Head of caudate nucleus (tissue), 42 donors: ENCODE measurements around the gene CACNA1A.
"Not testable (repeated sequence)": the region's sequence is repeated elsewhere in the genome, so short reads cannot be mapped to it uniquely, and the experiment has no call there.

Experiments used
- DNase-seq, 42 donors: peaks; one replicate each; pipeline versions ENCODE4 v3.0.0 to v3.0.0-alpha.2; 2020 to 2021; ENCODE audit warnings: mixed read lengths in 7 of 42
- intact Hi-C: fragments of 100-400 bp; cut with DNase I; formaldehyde crosslinking; loops from one replicate; pipeline ENCODE4 v1.15.0; 2022

Gene CACNA1A

DNA sequence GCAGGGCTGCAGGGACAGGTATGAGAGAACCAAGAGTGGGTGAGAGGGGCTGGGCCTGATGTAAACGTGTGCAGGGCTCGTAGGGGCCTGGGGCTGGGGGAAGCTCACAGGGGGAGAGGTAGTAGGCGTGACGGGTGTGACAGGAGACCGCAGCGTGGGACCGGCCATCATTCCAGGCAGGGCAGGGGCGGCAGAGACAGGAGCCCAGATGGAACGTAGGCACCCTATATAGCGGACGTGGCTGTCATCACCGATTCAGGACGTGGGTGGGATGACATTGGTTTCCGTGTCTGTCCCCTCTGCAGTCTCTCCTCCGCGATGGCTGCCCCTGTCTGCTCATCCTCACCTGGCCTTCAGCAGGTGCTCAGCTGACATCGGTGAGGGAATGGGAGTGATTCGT, 307.6 kb downstream of the CACNA1A start:
- no peak for DNase-seq
- intact Hi-C loops: no loop called here

DNA sequence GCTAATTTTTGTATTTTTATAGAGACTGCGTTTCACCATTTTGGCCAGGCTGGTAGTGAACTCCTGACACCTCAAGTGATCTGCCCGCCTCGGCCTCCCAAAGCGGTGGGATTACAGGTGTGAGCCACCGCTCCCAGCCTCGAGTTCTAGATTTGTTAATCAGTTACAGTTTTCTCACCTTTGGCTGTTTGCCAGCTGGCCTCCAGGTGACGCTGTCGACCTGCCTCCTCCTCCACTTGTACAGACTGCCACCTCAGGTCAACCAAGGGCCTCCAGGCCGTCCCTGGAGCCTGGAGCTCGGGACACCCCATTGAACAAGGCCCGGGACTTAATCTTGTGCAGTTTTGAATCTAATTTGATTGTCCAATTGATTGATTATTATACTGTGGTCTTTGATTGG, 310.6 kb downstream of the CACNA1A start:
- intact Hi-C loops: no loop called here
- DNase-seq: no peak

DNA sequence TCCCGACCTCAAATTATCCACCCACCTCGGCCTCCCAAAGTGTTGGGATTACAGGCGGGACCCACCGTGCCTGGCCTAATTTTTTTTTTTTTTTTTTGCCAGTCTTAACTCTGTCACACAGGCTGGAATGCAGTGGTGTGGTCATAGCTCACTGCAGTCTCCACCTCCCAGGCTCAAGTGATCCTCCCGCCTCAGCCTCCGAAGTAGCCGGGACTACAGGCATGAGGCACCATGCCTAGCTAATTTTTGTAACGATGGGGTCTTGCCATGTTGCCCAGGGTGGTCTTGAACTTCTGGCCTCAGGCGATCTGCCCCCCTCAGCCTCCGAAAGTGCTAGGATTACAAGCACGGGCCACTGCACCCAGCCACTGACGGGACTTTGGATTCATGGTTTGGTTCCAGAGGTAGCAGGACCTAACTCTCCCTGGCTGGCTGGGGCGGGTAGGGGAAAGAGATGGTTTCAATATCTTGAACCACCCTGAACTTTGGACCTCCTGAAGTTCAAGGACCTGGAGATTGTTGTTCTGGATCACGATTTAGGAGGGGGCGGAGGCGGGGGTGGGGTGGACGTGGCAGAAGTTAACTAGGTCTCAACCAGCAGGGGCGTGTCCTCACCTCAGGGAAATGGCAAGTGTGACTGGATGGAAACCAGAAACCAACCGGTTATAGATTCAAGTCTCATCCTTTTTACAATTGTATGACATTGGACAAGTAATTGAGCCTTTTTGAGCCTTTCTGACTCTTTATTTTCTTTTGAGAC, 315.3 kb downstream of the CACNA1A start:
- DNase-seq: no peak
- intact Hi-C loops: no loop called here

DNA sequence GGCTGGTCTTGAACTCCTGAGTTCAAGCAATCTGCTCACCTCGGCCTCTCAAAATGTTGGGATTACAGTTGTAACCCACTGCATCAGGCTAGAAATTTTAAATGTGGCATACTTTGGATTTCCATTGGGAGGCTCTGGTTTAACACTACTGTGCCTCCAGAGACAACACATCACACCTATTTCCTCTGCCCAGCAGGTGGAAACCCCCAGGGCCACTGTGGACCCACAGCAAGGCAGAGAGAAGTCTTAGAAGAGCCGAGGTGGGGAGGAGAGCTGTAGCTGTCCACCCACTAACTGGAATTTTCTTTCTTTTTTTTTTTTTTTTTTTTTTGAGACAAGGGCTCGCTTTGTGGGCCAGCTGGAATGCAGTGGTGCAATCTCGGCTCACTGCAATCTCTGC, 316.7 kb downstream of the CACNA1A start:
- no peak for DNase-seq
- intact Hi-C loops: no loop called here

DNA sequence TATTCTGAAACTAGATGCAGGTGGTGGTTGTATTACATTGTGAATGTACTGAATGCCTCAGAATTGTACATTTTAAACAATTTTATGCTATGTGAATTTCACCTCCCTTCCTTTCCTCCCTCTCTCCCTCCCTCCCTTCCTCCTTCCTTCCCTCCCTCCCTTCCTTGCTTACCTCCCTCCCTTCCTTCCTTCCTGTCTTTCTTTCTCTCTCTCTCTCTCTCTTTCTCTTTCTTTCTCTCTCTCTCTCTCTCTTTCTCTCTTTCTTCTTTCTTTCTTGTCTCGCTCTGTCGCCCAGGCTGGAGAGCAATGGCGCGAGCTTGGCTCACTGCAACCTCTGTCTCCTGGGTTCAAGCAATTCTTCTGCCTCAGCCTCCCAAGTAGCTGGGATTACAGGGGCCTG, 318.9 kb downstream of the CACNA1A start:
- intact Hi-C loops: no loop called here
- no peak for DNase-seq

DNA sequence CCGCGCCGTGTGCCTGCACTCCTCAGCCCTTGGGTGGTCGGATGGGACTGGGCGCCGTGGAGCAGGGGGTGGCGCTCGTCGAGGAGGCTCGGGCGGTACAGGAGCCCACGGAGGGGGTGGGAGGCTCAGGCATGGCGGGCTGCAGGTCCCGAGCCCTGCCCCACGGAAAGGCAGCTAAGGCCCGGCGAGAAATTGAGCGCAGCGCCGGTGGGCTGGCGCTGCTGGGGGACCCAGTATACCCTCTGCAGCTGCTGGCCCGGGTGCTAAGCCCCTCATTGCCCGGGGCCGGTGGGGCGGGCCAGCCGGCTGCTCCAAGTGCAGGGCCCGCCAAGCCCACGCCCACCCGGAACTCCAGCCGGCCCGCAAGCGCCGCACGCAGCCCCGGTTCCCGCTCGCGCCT, 319.6 kb downstream of the CACNA1A start:
- intact Hi-C loops, DNase-seq: not testable (repeated sequence)

DNA sequence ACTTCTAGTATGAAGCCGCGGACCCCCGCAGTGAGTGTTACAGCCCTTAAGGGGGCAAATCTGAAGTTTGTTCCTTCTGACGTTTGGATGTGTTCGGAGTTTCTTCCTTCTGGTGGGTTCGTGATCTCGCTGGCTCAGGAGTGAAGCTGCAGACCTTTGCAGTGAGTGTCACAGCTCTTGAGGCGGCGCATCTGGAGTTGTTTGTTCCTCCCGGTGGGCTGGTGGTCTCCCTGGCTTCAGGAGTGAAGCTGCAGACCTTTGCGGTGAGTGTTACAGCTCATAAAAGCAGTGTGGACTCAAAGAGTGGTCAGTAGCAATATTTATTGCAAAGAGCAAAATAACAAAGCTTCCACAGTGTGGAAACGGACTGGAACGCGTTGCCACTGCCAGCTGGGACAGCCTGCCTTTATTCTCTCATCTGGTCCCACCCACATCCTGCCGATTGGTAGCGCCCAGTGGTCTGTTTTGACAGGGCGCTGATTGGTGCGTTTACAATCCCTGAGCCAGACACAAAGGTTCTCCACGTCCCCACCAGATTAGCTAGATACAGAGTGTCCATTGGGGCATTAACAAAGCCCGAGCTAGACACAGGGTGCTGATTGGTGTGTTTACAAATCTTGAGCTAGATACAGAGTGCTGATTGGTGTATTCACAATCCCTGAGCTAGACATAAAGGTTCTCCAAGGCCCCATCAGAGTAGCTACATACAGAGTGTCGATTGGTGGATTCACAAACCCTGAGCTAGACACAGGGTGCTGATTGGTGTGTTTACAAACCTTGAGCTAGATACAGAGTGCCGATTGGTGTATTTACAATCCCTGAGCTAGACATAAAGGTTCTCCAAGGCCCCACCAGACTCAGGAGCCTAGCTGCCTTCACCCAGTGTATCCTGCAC, 320.3 kb downstream of the CACNA1A start:
- peak in 9 of 42 donors; percentile 22 to 60 (median 41) for DNase-seq
- intact Hi-C loops: not testable (repeated sequence)

DNA sequence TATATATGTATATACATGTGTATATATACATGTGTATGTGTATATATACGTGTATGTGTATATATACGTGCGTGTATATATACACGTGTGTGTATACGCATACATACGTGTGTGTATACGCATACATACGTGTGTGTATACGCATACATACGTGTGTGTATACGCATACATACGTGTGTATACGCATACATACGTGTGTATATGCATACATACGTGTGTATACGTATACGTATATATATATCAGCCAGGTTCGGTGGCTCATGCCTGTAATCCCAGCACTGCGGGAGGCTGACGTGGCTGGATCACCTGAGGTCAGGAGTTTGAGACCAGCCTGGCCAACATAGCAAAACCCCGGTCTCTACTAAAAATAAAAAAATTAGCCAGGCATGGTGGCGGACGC, 321.4 kb downstream of the CACNA1A start:
- intact Hi-C loops, DNase-seq: not testable (repeated sequence)

DNA sequence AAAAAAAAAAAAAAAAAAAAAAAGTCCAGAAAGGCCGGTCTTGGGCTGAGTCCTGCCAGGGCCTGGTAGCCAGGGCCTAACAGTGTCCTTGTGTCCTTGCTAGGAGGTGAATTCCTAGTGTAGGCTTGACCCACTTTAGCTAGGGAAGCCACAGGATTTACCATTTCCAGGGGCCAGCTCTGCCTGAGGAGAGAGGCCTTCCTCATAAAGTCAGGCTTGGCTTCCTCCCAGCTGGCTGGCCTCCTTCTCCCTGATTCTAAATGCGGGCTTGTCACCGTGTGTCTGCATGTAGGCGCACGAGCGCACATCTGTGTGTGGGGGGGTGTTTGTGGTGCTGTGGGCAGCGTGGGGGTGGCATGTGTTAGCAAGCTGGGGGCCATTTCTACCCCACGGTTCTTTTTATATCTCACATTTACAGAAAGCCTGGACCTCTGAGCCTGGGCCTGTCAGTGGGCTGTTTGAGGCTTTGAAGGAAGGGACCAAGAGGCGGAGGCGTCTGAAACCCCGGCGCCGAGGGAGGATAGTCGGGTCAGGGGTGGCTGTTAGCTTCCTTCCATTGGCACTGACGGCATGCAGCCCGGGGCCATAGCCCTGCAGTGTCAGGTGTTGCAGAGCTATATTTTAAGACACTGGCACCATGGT, 324.4 kb downstream of the CACNA1A start:
- peak in 40 of 42 donors; percentile 32 to 75 (median 54) for DNase-seq
- intact Hi-C loops: no loop called here

DNA sequence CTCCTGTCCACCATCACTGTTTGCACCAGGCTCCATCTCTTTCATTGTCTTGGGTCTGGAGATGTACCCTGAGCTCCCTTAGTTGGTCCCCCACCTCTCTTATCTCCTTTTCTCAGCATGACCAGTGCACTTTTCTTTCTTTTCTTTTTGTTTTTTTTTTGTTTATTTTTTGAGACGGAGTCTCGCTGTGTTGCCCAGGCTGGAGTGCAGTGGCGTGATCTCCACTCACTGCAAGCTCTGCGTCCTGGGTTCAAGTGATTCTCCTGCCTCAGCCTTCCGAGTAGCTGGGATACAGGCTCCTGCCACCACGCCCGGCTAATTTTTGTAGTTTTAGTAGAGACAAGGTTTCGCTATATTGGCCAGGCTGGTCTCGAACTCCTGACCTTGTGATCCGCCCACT, 328.0 kb downstream of the CACNA1A start:
- DNase-seq, intact Hi-C loops: not testable (repeated sequence)

DNA sequence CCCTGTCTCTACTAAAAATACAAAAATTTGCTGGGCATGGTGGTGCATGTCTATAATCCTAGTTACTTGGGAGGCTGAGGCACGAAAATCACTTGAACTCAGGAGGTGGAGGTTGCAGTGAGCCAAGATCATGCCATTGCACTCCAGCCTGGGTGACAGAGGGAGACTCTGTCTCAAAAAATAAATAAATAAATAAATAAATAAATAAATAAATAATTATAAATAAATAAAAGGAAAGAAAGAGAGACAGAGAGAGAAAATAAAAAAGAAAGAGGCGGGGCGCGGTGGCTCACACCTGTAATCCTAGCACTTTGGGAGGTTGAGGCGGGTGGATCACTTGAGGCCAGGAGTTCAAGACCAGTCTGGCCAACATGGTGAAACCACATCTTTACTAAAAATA, 328.7 kb downstream of the CACNA1A start:
- intact Hi-C loops, DNase-seq: not testable (repeated sequence)

DNA sequence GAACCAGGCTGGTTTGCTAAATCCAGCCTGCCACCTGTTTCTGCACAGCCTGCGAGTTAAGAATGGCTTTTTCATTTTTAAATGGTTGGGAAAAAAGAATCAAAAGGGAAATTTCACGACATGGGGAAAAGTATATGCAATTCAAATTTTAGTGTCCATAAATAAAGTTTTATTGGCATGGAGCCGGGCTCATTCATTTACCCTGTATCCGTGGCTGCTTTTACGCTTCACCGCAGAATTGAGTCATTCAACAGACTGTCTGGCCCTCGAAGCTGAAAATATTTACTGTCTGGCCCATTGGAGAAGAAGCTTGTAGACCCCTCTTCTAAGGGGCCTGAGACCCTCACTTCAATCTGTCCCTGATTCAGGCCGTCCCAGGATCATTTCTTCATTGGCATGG, 329.9 kb downstream of the CACNA1A start:
- intact Hi-C loops: no loop called here
- DNase-seq: no peak

DNA sequence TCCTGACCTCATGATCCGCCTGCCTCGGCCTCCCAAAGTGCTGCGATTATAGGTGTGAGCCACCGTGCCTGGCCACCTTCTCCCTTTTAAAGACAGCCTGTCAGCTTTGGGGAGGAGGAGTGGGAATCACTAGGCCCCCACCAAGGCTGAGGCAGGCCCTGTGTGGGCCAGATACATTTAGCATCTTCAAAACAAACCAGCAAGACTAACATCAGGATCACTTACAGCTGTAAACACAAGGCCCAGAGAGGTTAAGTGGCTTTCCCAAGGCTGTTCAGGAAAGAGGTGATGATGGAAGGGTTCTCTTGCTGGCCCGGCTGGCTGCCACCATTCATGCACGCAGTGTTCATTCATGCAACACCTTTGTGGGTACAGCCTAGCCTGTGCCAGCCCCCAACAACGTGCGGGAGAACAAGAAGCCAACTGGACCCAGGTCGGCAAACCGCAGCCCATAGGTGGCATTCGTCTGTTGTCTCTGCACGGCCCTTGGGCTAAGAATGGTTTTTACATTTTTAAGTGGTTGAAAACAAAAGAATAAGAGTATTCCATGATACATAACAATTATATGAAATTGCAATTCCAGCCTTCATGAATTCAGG, 333.0 kb downstream of the CACNA1A start:
- no peak for DNase-seq
- intact Hi-C loops: no loop called here

DNA sequence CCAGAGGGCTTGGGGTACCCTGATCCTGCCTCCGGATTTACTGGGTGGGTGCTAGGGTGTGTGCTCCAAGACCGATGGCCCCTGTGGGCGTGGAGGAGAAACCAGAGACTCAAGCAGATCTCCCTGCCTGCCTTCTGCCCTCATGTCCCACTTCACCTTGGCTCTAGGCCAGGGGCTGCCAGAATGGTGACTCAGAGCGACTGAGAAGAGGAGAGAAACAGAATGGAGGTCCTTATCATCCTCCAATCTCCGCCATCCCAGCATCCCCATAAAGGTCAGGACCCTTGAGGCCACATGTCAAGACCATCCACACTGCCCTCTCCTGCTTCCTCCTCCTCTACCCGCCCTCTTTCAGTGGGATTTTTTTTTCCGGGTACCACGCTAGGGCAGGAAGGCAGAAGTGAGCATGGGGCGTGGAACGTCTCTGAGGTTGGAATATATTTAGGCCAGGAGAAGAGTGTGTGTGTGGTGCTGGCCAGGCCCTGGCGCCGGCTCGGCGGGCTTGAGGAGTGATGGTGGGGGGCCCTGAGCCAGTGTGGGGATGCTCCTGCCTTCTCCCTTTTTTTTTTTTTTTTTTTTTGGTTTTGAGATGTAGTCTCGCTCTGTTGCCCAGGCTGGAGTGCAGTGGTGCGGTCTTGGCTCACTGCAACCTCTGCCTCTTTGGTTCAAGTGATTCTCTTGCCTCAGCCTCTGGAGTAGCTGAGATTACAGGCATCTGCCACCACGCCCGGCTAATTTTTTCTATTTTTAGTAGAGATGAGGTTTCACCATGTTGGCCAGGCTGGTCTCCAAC, 333.7 kb downstream of the CACNA1A start:
- DNase-seq: peak in 17 of 42 donors; percentile 25 to 65 (median 41)
- intact Hi-C loops: no loop called here

DNA sequence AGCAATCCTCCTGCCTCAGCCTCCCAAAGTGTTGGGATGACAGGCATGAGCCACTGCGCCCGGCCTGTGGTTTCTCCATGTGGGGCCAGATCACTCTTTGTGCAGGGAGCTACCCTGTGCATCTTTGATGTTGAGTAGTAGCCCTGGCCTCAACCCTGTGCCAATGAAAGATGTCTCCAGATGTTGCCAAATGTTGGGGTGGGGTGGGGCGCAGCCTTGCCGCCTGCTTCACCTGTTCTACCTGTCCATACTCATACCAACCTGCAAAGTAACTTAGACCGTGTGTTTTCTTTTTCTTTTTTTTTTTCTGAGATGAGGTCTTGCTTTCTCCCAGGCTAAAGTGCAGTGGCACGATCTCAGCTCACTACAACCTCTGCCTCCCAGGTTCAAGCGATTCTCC, 335.1 kb downstream of the CACNA1A start:
- intact Hi-C loops: no loop called here
- no peak for DNase-seq

DNA sequence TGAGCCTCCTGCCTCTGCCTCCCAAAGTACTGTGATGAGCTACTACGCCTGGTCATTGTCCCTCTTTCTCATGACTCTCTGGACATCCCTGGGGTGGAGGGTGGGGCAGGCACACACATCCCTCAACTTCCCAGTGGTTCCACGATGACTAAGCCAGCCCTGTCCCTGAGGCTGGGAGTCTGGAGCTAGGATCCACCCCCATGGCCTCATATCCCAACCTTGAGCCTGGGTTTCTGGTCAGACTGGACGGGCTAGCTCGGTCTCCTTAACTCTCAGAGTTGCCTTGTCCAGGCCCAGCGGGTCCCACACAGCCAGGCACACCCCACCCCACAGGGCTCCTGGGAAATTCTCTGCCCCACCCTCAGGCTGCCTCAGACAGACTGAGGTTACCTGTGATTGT, 336.5 kb downstream of the CACNA1A start:
- DNase-seq: no peak
- intact Hi-C loops: no loop called here

DNA sequence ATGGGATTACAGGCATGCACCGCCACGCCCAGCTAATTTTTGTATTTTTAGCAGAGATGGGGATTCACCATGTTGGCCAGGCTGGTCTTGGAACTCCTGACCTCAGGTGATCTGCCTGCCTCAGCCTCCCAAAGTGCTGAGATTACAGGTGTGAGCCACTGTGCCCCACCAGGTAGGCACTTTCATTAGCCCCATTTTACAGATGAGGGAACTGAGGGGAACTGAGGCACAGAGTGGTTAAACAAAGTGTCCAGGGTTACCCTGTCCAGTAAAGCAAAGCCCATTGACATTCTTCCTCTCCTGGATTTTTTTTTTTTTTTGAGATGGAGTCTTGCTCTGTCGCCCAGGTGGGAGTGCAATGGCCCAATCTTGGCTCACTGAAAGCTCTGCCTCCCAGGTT, 340.1 kb downstream of the CACNA1A start:
- intact Hi-C loops, DNase-seq: not testable (repeated sequence)

DNA sequence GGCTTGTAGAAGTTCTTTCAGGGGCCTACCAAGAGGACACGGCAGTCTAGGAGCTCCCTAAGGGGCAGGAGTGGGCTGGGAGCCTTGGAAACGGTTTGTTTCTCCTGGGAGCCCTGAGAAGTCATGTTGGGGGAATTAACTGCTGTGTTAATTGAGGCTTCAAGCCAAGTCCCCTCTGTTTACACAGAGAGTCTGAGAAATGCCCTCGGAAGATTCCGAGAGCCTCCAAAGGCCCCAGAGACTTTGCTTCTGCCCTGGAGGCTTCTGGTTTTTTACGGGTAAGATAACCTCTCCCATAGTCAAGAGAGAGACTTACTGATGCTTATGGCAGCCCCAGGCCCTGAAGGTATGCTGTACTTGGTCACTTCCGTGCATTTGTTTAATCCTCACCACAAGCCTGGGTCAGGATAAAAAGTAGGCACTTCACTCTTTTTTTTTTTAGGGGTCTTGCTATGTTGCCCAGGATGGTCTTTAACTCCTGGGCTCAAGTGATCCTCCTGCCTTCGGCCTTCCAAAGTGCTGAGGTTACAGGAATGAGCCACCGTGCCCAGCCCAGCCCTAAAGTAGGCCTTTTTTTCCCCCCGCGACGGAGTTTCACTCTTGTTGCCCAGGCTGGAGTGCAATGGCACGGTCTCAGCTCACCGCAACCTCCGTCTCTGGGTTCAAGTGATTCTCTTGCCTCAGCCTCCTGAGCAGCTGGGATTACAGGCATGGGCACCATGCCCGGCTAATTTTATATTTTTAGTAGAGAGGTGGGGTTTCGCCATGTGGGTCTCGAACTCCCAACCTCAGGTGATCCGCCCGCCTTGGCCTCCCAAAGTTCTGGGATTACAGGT, 340.9 kb downstream of the CACNA1A start:
- intact Hi-C loops: no loop called here
- no peak for DNase-seq
